Activated effector memory CD4-positive, alpha-beta T cell treated with Interleukin-2 at 50 U/mL for 16 hours (primary cell): ENCODE data around the gene C1orf21.

Source experiments
- DNase-seq: peaks from one replicate; pipeline ENCODE4 v3.0.0-alpha.2; 2020

Gene C1orf21

DNA sequence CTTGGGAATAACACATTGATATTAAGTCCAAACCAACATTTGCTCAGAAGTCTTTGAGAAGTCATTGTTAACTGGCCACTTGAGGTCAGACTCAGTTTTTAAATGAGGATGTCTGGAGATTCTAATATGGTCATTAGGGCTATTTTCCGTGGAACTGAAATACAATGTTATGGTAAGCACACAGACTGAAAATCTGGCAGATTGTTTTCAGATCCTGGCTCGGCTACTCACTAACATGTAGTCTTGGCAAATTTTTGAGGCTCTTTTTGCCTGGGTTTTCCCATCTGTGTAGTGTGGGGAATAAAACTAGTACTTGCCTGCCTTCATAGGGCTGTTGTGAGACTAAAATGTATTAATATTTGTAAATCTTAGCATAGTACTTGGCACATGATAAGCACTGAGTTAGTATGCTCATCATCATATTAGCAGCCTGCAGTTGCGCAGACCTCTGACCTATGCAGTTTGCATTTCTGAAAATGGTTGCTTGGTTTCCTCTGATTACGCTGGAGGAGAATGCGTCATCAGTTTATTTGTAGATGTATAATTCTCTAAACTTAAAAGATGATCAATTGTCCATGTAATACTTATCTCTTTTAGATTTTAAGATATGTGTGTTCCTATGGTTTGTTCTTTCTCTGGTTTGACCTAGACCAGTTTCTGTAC is 100.8 kb downstream of the C1orf21 start:
- no peak for DNase-seq

DNA sequence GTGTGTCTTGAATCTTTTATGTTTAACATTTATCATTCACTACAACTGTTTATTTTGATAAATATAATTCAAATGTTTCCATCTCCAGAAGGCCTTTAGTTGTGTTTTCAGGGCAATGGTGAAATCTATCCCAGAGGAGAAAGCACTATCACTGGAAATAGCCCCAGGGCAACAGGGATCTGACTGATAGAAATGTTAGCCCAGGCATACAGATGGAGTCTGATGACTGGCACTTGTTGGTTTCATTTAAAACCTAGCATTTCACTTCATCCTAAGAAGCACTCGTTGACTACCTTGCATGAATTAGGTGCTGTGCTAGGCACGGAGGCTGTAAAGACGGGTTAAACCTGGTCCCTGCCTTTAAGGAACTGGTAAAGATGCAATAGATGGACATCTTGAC is 103.1 kb downstream of the C1orf21 start:
- no peak for DNase-seq

GRCh38 chr1:184492536-184492935 is 105.7 kb downstream of the C1orf21 start:
- DNase-seq: no peak

GRCh38 chr1:184493987-184494388 is 107.2 kb downstream of the C1orf21 start:
- no peak for DNase-seq

DNA sequence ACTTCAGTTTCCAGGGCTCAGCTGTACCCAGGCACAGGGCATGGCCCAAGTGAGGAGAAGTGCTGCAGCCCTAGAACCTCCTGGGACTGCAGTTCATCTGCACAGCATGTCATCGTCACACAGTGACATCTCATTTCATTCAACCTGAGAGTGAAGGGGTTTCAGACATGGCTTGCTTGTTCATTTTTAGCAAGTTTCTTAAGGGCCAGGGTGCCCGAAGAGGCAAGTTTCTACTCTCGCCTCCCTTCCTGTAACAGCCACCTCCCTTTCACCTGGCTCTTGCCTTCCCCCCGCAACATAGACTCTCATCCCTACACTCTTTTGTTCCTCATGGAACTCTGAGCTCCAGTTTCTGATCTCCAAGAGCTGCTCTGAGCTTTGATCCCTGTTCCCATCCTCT is 108.1 kb downstream of the C1orf21 start:
- no peak for DNase-seq

DNA sequence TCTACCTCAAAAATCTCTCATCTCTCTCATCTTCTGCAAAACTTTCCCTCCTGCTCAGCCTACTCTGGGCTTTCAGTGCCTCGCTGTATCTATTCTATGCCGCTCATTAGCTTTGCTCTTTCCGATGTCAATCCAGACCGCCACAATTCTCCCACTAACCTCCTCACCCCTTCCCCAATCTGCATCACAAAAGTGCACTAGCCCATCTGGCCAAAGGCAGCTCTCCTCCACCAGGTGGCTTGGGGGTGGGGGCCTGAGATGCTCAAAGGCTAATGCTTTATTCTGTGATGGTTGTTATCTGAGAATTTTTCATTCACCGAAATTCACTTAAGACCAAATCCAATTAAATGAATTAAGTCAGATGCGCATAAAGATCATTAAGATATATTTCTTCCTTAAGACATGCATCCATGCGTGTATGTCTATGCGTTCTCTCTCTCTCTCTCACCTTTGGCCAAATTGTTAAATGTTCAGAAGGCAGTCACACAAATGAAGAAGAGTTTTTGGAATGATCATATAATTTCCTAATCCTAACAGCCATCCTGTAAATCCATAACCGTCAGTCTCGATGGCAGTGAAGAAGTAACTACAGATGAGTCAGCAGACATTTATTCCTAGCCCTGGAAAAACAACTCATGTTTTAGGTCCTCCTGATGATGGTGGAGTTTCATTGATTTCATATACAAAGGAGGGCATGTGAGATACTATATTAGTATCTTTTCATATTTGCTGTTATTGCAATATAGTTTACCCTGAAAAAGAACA is 111.3 kb downstream of the C1orf21 start:
- DNase-seq: no peak

- no peak for DNase-seq
Observed at GRCh38 chr1:184499616-184500015, 112.8 kb downstream of the C1orf21 start.

- DNase-seq: no peak
Observed at GRCh38 chr1:184502161-184502560, 115.3 kb downstream of the C1orf21 start.

- no peak for DNase-seq
Observed at GRCh38 chr1:184503221-184503749, 116.5 kb downstream of the C1orf21 start.

DNA sequence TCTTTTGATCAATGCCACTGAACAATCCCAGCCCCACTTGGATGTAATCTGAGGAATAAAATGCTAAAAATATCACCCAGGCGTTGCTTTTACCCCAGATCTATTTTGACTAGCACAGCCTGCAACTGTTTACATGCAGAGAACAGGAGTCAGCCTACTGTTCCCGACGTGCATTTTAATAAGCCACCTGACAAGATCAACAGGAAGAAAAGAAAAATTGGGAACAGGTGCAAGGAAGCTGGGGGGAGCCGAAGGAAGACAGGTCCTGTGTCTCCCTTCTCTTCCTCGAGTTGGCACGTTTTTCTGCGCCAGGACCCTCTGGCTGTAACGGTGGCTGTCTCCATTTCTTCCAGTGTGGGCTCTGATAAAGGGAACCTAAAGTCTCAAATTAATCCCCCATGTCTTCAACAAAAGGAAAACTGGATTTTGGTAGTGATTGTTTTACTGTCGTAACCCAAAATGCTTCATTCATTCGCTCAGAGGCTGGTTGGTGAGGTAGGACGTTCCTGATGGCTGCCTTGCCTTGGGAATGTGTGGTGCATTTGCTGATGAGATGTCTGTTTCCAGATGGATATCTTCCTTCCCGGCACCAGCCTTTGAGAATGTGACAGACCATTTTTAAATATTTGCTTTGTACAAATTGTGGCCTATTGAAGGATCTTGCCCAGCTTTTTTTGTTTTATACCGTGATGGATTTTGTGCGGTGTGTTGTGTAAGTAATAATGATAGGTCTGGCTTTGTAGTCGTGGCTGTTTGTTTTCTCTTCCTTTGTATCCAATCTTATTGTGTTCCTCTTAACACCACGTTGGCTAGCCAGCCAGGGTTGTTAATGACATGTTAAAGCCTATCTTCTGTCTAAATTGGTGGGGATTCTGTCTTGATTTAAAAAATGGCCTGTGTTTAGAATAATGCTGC is 117.5 kb downstream of the C1orf21 start:
- DNase-seq: no peak

DNA sequence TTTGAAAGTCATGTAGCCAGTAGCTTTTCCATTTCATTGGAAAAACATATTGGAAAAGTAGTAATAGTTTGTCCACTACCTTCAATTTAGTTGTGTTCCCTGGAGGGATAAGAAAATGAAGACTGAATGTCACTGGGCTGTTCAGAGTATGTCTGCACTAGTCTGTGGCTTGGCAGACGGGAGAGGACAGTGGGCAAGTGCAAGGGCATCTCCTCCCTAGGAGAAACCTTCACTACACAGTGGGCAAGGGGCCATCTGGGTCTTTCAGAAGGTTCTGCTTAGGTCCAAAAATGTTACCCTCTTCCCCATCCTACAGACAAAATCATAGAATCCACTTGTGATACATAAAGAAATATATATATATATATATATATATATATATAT is 118.1 kb downstream of the C1orf21 start:
- DNase-seq: no peak

GRCh38 chr1:184506481-184506880 is 119.7 kb downstream of the C1orf21 start:
- no peak for DNase-seq

- DNase-seq: no peak
Observed at GRCh38 chr1:184507165-184507564, 120.3 kb downstream of the C1orf21 start.

DNA sequence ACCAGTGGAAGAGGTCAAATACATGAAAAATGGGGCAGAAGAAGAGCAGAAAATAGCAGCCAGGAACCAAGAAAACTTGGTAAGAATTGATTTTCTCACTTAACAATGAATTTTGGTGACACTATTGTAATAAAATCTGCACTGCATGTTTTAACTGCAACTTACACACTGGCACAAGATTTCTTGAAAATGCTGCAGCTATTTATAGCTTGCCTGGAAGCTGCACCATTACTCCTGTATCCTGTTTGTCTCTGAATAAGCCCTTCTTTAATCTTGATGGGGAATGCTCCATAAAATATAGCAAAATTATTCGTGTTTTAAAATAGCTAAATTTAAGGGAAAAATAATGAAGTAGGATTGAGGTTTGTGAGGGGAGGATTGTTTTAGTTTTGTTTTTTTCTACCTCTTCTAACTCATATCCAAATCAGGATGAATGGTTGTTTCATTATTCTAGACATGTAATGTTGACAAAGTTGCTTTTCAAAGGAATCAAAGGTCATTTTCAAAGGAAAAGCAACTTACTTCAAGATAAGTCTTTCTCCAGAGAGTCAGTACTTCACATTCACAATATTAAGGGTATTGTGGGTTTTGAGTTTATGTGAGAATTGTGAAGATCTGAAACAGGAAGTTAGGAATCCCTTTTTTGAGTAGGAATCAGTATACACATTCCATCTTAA is 120.9 kb downstream of the C1orf21 start:
- no peak for DNase-seq

DNA sequence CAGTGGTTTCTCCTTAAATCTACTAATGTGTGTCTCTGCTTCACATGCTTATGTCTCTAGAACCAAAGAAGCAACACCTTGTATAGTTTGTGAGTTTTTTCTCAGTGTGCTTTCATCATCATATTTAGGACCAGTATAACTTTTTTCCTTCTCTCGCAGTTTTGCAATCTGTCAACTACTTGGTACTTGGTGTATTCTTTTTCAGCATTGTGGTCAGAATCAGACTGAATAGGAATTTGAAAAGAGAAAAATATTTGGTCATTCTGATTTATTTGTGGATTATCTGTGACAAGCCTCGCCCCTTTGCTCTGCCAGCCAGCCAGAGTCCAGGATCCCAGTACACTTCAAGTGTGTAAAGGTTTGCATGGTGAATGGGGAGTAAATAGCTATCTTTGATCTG is 122.3 kb downstream of the C1orf21 start:
- DNase-seq: no peak

GRCh38 chr1:184510110-184510509 is 123.3 kb downstream of the C1orf21 start:
- DNase-seq: no peak

DNA sequence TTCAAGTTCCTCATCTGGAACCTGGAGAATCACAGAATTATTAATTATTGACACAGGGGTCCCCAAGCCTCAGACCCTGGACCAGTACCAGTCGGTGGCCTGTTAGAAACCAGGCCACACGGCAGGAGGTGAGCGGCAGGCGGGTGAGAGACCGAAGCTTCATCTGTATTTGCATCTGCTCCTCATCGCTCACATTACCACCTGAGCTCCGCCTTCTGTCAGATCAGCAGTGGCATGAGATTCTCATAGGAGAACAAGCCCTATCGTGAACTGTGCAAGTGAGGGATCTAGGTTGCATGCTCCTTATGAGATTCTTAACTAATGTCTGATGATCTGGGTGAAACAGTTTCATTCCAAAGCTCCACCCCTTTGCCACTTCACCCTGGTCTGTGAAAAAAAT is 125.9 kb downstream of the C1orf21 start:
- DNase-seq: no peak

GRCh38 chr1:184513421-184513820 is 126.6 kb downstream of the C1orf21 start:
- no peak for DNase-seq

DNA sequence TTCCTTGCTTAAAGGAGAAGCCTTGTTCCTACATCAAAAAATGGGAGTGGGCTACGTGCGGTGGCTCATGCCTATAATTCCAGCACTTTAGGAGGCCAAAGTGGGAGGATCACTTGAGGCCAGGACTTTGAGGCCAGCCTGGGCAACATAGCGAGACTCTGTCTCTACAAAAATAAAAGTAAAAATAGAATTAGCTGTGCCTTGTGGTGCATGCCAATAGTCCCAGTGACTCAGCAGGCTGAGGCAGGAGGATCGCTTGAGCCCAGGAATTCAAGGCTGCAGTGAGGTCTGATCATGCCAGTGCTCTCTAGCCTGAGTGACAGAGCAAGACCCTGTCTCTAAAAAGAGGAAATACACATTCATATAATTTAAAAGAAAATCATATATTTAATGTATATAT is 127.1 kb downstream of the C1orf21 start:
- no peak for DNase-seq

DNA sequence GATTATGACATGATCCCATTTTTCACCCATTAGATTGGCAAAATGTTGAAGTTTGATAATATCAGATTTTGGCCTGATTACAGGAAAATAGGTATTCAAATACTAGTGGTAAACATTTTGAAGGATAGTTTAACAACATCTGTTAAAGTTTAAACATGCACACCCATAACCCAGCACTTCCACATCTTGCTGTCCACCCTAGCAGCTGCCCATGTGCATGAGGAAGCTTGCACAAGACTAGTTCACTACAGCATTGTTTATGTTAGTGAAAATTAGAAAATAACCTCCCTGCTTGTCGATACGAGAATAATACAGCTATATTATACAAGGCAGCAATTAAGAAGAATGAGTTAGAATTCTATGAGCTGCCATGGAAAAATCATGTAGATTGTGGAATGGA is 127.6 kb downstream of the C1orf21 start:
- DNase-seq: no peak

DNA sequence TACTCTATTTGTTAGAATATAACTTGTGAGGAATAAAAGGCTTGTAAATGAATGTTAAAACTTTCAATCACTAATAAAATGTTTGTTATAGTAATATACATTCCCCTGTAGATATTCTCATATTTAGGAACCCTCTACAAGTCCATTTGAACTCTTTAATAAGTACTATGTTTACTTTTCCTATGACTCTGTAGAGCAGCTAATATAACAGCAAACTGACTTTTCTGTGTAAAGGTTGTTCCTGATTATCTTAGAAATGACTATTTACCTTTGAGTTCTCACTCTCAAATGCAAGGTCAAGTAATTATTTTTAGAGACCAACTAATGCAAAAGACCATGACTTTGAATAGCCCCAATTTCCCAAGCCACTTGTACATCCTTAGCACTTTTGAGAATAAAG is 130.3 kb downstream of the C1orf21 start:
- DNase-seq: no peak

DNA sequence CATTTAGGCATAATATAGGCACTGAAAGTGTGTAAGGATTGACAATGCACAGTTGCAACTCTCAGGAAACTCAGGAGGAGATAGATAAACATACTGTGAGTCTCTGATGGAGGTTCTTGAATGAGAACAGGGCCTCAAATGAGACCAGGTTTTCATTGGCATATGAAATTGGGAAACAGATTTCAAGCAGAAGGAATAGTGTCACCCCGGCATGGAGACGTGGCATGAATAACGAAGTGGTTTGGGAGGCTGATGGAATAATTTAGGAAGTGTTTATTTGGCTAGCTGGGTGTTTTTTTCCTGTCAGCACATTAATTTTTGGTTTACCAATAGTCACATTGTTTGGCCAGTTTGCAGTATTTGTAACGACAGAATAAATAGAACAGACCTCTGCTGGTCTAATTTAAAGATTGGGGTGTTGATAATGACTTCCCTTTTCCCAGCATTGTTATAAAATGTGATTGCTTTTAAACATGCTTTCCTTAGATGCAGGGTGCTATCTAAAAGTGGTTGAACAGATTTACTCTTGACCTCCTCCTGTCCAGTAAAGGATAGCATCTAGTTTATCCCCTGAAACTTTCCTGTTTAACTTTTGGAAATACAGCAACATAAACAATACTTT is 132.0 kb downstream of the C1orf21 start:
- DNase-seq: no peak
